GM18499 (cell line): Measurements from ENCODE around the gene GPC5.

Source experiments
- ATAC-seq: cut with Tn5 transposase; IDR thresholded peaks from one replicate; pipeline ENCODE4 v1.9.1; 2021; ENCODE audit warnings: moderate number of reproducible peaks; ENCODE audit not compliant: insufficient read depth, unreplicated experiment

GPC5 gene

DNA sequence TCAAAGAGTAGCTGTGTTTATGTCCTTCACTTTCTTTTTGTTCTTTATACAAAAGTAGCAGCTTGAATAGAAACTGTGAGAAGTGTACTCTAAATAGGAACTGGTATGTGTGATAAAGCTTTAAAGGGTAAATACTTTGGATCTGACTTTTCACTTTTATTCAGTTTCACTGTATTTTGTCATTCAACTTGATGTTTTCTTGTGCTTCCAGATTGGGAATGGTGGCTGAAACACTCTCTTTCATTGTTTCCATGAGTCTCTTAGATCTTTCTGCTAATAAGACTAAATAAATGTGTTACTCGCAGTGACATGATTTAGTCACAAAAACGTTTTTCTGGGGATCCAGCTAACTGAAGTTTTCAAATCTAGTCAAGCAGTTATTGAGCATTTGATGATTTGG, 133.2 kb downstream of the GPC5 start:
- ATAC-seq, result no peak

DNA sequence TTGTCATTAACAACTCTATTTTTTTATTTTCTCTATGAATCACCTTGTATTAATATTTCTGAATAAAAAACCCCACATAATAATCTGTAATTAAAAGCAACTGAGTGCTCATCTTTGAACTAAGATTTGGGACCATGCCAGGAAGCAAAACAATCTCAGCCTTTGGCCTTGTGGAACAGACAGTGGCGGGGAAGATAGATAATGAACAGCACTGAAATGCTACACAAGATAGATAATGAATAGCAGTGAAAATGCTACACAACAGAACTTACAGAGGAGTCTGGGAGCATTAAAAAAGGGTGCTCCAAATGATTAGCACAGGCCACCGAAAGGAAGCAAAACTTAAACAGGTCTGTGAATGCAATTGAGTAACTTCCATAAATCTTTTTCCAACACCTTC, 134.9 kb downstream of the GPC5 start:
- no peak for ATAC-seq

DNA sequence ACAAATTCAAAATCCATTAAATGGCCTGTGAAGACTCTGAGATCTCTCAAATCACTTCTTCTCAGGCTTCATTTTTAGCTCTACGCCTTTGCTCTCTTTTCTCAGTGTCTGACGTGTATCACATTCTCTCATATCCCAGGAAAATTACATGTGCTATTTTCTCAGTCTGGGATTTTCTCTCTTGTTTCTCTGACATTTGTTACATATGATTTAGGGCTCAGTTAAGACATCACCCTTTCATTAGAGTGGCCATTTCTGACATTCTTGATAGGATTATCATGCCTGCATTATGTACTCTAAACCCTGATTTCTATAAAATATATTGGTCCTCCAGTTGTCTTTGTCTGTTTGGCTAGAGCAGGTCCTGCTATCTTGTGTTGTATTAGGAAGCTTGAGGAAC, 136.6 kb downstream of the GPC5 start:
- ATAC-seq, result no peak

DNA sequence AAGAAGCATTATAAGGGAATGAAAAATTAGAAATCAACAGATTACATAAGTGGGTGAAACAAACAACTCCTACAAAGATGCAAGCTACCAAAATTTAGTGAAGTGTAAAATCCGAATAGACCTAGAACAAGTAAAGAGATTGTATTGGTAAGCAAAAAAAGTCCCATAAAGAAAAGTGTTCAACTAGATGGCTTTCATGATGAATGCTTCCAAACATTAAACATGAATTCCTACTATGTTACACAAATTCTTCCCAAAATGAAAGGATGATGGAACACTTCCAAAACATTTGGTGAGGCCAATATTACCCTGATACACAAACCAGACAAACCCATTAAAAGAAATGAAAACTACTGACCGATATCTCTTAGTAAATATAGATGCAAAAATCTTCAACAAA, 139.0 kb downstream of the GPC5 start:
- no peak for ATAC-seq

DNA sequence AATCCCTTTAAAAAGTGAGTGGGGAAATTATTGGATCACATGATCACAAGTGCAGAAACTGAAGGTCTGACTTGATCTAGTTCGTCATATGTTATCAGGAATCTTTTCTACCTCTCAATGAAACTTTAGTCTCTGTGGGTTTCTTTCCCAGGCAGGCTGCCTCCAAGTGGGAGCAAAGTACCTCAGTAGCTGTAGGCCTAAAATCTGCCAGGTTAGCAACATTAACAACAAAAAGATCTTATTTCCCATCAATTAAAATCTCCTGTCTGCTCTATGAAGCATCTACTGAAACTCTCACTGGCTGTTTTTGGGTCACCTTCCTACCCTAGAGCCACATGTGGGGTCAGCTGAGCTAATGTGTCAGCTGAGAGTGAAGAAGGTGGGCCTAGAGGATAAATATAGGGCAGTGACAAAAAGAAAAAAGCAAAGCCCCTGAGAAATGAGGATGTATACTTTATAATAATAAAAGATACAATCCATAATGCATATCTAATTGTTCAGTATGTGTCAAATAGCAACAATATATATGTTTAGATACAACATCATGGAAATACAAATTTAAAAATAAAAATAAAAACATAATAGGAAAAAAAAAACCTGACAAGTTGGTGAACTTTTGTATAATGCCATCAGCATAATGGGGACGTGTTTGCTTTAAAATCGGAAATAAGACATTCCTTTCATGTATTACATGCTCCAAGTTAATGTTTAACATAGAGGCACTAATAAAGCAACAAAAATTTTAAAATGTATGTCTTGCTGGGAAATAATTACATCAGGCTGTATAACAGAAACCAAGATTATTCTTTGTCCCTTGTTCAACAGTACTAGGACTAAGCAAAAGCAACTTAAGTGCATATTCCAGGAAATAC, 141.1 kb downstream of the GPC5 start:
- no peak for ATAC-seq

DNA sequence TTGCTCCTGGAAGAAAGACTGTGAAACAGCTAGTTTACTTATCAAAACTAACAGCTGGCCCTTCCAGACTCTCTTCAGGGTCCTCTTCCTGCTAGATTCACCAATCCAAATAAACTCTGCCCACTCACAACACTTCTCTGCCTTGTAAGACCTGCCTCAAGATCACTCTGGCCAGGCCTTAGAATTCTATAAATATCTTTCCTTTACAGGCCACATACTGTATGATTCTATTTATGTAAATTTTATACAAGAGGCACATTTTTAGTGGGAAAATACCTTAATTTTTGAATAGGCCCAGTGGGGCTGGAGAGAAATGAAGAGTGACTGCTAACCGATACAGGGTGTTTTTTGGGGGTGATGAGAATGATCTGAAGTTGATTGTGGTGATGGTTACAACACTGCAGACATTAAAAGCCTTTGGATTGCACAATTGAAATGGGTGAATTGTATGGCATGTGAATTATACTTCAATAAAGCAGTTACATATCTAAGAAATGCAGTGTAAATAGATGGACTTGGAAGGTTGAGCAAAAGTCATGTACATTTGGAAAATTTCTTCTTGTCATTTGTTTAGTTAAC, 141.8 kb downstream of the GPC5 start:
- ATAC-seq, result no peak

DNA sequence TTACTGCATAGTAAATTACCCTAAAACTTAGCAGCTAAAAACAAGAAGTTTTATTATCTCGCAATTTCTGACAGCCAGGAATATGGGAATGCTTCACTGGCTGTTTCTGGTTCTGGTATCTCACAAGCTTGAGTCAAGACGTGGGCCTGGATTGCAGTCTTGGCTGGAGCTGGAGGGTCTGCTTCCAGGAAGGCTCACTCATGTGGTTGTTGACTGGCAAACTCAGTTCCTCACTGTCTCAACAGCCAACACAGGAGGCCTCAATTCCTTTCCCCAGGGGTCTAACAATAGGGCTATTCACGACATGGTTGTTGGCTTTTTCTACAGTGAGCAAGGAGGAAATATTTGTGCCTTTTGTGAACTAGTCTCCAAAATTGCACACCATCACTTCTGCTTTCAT, 146.3 kb downstream of the GPC5 start:
- ATAC-seq, result no peak

DNA sequence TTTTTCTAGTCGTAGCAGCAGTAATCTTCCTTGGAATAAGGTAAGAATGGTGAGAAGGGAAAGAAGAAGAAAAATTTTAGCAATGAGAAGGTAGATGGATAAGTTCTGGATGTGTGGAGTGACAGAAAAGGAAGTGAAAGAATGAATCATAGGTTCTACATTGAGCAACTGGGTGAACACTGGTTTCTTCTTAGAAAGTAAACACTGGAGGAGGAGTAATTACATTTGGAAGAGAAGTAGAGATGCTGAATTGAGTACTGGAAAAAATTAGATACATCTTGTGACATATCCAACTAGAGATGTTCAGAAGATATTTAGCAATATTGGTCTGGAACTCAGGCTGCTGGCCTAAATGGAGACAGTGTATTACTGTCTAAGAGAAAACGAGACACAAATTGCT, 148.5 kb downstream of the GPC5 start:
- no peak for ATAC-seq

DNA sequence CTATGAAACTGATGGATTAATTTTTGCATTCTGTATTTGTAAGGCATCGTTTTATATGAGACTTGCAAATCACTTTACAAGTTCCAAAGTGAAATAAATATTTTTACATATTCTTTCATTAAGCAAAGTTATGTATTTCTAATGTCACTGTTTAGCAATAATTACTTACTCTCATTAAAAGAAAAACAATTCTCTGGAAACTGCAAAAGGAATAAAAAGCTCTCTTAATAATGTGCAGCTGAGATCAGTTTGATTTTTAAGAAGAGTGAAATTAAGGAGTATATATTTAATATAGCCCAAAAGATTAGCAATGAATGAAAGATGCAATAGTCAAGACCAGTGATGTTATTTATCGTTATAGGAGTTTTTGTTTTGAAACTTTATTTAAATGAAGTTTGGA, 155.2 kb downstream of the GPC5 start:
- ATAC-seq, result no peak

DNA sequence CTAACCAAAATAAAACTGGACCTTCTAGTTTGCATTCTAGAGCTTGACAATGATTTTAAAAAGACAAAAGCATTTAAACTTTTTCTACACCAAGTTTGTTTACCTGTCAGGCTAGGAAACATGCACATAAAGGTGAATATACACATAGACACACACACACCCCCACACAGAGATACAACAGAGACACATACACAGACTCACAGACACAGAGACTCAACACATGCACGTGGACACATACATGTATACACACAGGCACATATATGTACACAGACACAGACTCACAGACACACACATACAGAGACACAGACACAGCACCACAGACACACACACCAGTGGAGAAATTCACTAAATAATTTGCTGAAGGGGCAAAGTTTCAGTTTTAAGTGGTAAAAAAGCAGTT, 155.7 kb downstream of the GPC5 start:
- no peak for ATAC-seq

DNA sequence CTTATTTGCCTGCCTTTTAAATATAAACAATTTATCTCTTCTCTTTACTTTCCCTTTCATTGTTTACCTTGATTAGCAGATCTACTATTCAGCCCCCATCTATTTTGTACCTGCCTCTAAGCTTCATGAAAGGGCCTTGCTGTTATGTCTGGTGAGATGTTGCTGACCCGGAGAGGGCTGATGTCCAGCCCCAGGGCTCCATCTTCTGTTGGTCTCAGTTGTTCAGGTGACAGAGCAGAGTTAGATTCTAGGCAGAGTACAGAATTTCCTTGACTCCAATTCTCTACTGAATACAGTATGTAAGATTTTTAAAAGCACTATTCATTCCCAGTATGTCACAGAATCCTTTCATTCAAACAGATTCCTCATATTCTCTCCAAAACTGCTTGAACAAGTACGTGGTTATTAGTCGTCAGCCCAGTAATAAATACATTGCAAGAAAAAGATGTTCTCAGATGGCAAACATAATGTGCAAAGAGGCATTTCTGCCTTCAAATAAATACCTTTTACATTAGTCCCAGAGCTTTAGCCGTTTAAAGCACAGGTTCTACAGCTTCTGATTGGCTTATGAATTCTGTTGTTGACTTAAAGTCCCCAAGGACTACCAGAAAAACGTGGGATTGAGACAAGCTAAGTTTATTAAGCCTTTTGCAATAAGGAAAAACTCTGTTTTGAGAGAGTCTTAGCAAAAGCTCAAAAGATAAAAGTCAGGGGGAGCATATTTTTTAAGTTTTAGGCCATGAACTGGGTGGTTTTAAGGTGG, 159.1 kb downstream of the GPC5 start:
- ATAC-seq, result no peak

DNA sequence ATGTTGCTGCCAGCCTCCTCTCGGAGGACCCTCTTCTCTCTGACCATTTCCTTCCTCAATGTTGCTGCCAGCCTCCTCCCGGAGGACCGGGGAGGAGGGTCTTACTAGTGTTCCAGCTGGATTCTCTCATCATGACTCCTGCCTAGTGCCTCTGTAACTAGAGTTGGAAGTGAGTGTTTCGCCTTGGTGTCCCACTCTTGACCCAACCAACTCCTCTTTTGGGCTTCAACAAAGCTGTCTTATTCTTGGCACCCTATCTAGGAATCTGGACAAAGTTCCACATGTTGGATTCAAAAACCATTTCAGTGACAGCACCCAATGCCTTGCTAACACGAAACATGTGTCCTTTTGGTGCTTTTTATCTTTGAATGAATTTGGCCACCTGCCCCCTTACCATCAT, 165.4 kb downstream of the GPC5 start:
- no peak for ATAC-seq

DNA sequence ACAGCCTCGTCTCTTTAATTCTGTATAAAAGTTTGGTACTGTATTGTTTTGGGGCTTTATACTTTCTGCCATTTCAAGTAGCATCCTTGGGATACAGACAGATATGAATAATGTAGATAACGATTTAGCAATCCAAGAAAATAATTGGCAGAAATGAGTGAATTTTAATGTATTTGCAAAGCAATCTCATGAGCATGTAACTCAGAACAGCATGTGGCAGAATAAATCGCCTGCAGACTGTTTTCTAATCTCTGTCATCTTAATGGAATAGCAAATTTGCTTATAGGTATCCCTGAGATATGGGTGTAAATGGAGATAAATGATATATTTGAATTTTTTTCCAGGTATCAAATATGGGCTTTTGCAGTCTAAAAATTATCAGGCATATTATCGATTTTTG, 166.0 kb downstream of the GPC5 start:
- ATAC-seq, result no peak

DNA sequence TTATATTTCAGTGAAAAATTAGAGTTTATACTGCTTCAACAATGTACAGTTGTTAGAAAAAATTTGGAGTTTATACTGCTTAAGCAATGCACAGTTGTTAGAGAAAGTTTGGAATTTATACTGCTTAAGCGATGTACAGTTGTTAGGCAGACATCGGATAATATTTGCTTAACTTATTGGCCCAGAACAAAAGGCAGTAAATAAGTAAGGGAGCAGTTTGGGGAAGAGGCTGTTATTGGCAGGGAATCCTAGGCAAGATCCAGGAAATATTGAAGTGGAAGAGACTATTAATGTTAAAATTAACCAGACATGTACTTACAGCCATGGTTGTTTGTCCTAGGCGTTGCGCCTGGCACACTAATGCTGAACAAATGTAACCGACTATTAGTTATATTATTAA, 166.9 kb downstream of the GPC5 start:
- no peak for ATAC-seq

DNA sequence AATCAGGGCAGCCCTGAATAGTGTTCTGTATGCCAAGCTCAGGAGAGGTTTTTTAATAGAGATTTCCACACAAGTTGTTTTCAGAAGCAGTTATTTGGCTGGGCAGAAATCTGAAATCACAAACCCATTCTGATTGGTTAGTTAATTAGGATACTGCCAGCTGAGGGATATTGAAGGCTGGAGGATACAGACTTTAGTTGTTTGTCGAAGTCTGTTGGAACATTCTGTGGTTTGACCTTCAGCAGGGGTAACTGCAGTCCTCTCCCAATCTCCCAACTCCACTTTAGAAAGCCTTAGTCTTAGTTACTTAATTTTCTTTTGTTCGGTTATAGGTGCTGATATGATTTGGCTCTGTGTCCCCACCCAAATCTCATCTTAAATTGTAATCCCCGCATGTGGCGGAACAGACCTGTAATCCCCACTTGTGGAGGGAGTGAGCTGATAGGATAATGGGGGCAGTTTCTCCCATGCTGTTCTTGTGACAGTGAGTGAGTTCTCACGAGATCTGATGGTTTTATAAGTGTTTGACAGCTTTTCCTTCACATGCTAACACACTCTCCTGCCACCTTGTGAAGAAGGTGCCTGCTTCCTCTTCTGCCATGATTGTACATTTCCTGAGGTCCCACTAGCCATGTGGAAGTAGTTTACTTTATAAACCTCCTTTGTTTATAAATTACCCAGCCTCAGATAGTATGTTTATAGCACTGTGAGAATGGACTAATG, 169.2 kb downstream of the GPC5 start:
- ATAC-seq, result no peak

DNA sequence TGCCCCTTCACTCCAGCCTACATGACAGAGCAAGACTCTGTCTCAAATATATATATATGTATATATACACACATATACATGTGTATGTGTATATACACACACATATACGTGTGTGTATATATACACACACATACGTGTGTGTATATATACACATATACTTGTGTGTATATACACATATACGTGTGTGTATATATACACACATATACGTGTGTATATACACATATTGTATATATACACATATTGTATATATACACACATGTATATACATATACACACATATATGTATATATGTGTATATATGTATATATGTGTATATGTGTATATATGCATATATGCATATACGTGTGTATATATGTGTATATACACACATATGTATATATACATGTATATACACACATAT, 173.3 kb downstream of the GPC5 start:
- no peak for ATAC-seq

DNA sequence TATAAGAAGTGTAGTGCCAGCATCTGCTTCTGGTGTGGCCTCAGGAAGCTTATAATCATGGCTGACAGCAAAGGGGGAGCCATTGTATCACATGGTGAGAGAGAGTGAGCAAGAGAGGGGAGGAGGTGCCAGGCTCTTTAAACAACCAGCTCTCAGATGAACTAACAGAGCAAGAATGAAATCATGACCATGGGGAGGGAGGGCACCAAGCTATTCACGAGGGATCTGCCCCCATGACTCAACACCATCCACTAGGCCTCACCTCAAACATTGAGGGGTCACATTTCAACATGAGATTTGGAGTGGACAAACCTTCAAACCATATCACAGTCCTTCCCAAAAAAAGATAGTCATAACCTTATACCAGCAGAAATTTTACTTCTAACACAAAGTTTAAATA, 174.0 kb downstream of the GPC5 start:
- ATAC-seq, result no peak

DNA sequence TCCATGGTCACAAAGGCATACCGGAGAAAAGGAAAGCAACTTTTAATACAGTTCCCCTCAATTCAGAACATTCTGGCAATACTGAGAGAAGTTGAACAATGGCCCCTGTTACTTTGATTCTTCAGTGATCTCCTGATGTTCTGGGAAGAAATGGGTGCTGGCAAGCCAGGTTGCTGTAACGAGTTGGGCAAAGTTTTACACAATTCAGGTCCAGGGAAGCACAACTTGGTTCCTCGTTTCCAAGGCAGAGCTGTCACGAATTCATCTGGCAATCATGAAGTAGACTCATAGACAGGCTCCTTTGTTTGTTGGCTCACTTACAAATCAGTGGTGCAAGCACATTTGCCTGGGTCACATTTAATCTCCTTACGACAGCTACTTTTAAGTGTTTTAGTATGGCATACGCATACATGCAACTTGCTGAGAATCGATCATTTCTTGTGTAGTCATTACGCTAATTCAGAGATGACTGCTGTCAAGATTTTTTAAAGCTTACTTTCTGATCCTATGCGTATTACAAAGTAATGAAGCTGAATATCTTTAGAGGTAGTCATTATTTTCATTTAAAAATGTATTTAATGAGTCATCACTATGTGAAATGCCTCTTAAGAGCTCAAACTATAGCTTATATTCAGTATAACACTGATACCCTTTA, 174.7 kb downstream of the GPC5 start:
- ATAC-seq, result no peak

DNA sequence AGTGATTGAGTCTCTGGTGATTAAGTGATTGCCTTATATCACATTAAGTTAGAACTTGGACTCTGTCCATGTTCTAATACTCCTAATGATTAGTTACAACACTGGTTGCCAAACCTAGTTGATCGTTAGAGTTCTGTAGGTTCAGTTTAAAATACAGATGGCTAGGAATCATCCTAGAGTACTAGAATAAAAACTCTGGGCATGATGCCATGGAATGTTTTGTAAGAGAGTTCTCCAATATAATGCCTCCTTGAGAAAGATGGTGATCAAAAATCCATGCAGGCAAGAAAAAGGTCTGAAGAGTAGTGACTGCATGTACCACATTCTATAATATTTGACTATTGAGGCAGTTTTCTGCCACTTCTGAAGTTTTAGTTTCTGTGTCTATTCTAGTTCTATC, 176.3 kb downstream of the GPC5 start:
- ATAC-seq, result no peak

DNA sequence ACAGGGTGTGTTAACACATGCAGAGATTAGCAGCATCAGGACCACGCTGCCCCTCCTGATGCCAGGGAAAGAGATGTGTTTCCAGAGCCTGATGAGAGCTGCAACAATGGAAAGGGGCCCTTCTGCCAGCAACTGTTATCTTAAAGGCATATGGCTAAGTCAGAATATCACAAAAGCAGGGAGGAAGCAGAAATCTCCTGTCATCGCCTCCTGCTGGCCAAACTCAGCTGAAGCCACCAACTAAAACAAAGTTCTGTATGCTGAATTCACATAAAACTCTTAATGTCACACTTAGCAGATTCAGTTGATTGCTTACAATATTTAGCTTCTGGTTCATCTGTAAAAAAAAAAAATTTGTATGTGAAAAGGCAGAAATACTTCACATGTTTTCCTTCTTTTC, 178.2 kb downstream of the GPC5 start:
- no peak for ATAC-seq
